ENCODE measurements around the gene CARTPT. TPM values are rescaled to one million over a fixed set of nuclear protein-coding genes. Genes with fewer than 3 reads are reported as not detected.
A peak's percentile ranks its signal among the peaks of the same experiment; 100 is the strongest.

The CARTPT gene
- not detected for polyA plus RNA-seq (ENCODE audit: insufficient read length)

DNA sequence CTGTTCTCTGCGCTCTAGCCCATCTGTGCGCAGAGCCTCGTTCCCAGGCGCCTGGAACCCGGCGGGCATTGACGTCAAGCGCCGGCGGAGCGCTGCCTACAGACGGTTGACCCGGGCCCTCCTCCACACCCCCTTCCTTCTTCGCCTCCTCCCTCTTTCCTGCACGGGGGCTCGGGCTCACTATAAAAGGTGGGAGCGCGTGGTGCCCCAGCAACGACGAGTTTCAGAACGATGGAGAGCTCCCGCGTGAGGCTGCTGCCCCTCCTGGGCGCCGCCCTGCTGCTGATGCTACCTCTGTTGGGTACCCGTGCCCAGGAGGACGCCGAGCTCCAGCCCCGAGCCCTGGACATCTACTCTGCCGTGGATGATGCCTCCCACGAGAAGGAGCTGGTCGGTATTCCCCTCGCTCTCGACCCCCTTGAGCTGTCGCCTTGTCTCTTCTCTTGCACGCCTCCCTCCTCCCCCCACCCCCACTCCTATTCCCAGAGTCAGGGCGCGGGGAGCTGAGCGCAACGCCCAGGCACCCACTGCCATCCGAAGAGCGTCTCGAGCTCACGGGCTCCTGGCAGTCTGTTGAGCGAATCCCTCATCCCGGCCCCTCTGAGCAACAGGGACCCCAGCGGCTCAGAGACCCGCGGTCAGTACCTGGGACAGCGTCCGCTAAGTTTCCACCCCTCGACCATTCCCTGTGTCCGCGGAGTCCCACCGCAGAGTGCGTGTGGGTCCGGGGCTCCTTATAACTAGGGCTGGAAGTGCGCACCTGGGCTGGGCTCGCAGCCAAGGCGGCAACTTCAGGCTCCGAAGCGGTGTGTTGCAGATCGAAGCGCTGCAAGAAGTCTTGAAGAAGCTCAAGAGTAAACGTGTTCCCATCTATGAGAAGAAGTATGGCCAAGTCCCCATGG lies at the start of gene CARTPT:
TSS of gene CARTPT (plus strand) at position 213 of the 902 bp plus-strand sequence. CDS start at position 232, 19 bp downstream.
- peak; percentile 26 for DNase-seq

- no peak for DNase-seq
These were observed 41.1 kb upstream of the CARTPT start for GRCh38 chr5:71677977-71678376.

- DNase-seq = no peak
These were observed 39.4 kb upstream of the CARTPT start for GRCh38 chr5:71679714-71680113.

- no peak for DNase-seq
These were observed 38.6 kb upstream of the CARTPT start for GRCh38 chr5:71680510-71680909.

GRCh38 chr5:71681296-71681695 lies 37.8 kb upstream of the CARTPT start:
- DNase-seq = peak; percentile 49

DNA sequence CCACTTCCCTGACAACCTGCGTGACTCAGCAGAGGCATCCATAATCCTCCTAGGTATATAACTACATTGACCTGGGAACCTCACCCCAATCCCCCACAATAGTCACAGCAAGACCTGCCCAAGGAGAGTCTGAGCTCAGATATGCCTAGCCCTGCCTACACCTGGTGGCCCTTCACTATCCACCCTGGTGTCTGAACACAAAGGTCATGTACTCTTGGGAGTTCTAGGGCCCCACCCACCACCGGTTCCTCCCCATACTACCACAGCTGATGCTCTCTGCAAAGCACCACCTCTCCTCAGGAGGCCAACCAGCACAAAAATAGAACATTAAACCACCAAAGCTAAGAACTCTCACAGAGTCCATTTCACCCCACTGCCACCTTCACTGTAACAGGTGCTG lies 34.8 kb upstream of the CARTPT start:
- DNase-seq = no peak

DNA sequence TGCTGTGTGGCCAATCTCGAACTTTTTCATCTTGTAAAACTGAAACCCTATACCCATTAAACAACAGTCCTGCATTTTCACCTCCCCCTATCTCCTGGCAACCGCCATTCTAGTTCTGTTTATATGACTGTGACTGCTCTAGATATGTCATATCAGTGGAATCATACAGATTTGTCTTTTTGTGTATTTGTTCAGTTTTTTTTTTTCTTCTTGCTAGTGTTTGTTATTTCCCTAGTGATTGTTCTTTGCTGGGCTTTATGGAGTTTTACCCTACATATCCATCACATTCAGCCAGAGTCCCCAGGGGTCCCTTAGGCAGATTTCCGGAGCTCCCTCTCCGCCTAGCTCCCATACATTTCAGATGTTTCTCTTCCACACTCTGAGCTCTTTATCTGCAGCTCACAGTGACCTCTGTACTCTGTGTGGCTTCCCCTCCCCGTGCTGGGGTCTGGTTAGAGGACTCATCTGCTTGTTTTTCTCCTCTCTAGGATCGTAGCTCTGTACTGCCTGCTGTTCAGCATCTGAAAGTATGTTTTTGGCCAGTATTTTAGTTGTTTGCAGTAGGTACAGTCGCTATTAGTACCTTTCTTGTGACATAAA lies 25.1 kb upstream of the CARTPT start:
- no peak for DNase-seq

- no peak for DNase-seq
These were observed 24.0 kb upstream of the CARTPT start for GRCh38 chr5:71695071-71695470.

GRCh38 chr5:71695595-71695994 lies 23.5 kb upstream of the CARTPT start:
- no peak for DNase-seq

DNA sequence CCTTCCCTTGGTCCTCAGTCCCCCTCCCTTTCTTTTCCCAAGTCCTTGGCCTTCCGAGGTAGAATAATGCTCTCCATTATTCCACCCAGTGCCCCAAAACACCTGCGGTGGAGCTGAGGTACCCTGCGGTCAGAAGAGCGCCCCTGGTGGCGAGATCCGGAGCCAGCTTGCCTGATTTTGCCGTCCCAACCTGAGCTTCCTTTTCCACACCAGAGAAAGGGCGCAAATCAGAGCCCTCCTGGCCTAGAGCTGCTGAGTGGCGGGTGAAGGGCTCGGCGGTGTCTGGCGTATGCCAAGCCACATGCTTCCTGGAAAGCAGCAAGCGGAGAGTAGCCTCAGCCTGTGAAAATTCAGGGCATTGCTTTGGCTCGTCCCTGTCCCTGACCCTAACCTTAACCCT lies 21.1 kb upstream of the CARTPT start:
- DNase-seq = no peak

- no peak for DNase-seq
These were observed 19.8 kb upstream of the CARTPT start for GRCh38 chr5:71699233-71699632.

DNA sequence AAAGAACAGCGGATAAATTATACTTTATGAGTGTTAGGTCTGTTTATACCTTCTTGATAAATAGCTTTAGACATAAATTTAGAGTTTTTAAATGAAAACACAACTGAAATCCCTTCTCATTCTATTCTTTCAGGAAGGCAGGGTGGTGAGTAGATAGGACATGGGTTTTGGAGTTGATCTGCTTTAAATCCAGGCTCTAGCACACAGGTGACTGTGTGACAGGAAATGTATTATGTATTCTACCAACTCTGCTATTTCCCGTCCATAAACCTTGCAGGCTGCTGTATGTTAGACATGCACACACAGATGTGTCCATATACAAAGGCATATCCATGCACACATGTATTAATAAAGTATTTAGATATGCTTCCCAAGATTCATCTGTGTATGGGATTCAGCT lies 19.3 kb upstream of the CARTPT start:
- DNase-seq = no peak

DNA sequence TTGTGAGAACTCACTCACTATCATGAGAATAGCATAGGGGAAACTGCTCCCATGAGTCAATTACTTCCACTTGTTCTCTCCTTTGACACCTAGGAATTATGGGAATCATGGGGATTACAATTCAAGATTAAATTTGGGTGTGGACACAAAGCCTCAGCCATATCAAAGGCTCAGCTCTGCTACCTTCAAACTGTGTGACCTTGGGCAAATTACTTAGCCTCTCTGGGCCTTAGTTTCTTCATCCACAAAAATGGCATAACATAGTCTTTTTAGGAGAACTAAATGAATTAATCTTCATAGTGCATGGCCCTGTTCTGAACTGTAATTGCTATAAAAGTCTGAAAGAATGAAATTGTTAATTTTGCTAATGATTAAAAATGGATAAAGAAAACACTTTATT lies 18.3 kb upstream of the CARTPT start:
- no peak for DNase-seq

- DNase-seq = no peak
These were observed 17.7 kb upstream of the CARTPT start for GRCh38 chr5:71701407-71701806.

DNA sequence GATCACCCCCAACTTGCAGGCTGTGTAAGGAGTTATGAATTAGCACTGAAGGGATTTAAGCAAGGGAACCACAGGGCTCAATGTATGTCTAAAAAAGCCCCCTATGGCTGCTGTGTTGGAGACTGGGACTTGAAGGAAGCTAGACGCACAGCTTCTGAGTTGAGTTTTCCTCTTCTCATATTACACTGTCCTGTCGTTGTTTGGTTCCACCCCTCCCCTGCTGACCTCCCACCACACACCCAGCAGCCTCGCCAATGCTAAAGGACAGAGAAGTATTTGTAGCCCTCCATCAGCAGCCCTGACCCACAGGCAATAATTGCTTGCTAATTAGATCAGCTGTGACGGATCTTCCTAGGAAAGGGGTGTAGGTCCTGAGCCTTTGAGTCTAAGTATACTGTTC lies 15.1 kb upstream of the CARTPT start:
- DNase-seq = no peak

GRCh38 chr5:71705421-71705820 lies 13.7 kb upstream of the CARTPT start:
- no peak for DNase-seq

DNA sequence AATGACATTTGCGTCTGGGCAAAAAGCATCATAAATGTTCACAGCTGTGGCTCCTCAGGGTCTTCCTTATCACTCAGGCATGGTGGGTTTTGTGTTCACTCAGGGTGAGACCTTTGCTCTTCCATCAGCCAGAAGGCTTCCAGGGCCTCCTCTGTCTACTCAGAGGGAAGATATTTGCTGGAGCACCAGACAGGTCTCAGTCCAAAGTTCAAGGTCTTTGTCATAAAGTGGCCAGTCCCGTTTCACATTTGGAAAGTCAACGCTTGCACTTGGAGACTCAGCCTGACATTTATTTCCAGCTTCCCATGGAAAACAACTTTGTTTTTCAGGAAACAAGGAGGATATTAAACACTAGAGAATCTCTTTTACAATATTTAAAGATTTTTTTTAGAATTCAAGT lies 12.2 kb upstream of the CARTPT start:
- DNase-seq = no peak

DNA sequence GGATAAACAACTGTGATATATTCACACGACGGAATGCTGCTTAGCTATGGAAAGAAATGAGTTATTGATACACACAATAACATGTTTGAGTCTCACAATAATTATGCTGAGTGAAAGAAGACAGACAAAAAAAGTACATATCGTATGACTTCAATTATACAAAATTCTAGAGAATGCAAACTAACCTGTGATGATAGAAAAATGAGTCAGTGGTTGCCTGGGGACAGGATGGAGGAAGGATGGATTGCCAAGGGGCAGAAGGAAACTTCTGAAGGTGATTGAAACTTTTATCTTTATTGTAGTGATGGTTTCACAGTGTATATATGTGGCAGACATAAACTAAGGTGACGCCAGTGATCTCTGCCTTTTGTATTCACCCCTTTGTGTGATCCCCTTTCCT lies 7.5 kb upstream of the CARTPT start:
- DNase-seq = no peak

- no peak for DNase-seq
These were observed 4.2 kb upstream of the CARTPT start for GRCh38 chr5:71714911-71715310.

DNA sequence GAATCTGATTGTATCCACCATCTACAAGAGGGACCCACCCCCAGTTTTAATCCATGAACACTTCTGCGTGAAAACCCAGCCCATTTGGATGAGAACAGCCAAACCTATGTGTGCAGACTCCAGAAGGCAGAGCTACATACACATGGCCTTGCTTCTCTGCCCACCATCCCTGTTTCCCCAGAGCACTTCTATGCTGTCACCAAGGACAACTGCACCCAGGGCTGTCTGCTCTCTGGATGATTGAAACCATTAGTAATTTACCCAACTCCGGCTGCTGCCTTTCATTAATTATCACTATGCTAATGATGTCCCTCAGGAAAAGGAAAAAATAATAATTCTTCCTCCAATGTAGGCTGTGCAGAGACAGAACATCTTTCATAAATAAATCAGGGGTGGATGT lies 8.9 kb downstream of the CARTPT start:
- no peak for DNase-seq

DNA sequence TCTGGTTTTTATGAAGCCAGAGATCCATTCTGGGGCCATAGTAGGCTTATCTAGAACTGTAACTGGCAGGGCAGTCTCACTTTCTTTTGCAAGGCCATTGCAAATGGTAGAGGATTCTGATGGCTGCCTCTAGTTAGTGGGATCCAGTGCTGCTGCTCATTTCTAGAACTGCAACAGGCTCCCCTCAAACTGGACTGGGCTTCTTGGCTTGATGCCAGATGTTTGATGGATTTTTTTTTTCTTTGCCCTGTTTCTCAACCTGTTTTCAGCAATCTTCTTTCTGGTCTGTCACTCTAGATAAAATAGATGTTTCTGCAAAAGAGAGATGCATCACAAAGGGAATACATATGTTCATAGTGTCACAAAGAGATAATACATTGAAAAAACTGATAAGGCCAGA lies 11.9 kb downstream of the CARTPT start:
- no peak for DNase-seq

DNA sequence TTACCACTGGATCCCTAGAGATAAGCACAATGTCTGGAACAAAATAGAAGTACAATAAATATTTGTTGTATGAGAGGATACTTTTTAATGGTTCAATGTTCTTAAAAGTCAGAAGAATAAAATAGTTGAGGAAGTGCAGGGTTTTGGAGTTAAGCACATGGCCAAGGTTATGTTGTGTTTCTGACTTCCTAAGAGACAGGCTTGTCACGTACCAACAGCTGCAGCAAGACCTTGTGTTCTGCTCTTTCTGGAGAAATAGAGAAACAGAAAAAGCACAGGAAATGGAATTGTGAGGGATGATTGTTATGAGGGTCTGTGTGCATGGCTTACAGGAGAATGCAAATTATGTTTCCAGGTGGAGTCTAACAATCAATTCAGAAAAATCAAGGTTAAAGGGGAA lies 12.9 kb downstream of the CARTPT start:
- DNase-seq = no peak

DNA sequence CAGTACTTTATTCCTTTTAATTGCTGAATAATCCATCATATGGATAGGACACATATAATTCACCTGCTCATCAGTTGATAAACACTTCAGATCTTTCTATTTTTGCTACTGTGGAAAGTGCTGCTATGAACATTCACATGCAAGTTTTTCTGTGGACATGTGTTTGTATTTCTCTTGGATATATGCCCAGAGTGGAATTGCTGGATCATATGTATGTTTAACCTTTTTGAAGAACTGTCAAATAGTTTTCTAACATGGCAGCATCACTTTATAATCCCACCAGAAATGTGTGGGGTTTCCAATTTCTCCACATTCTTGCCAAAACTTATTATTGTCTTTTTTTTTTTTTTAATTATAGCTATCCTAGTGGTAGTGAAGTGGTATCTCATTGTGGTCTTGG lies 15.1 kb downstream of the CARTPT start:
- DNase-seq = no peak

DNA sequence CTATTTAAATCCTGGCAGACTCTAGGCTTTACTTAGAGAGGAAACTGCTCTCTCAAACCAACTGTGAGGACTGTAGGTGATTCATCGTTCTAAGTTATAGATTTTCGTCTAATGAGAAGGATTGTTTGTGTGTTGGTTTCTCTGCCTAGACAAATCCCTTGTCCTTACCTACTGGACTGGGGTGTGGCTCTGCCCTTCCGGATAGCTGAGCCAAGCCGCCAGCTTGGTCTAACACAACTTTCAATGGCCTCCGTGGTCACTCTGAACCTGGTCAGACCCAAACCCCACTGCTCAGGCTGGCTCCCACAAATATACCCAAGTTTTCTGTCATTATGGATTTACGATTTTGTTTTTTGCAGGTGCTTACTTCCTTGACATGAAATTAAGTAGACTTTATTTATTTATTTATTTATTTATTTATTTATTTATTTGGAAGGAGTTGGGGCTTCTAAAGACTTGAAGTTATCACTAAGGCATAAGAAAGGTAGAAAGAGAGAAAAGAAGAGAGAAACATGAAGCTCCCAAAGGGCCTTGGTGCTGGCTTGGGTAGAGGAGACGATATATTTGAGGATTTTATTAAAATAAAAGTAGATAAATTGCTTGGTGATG lies 19.0 kb downstream of the CARTPT start:
- DNase-seq = no peak
